SU-DHL-6 (cell line): ENCODE measurements around the gene PIN1.

Experiments used
- EZH2phosphoT487 ChIP-seq: fragments of 200-600 bp; sonication (generic), shearing (Covaris generic); conservative IDR thresholded peaks from 2 replicates; pipeline ENCODE4 v1.6.1; 2018; ENCODE audit warnings: mild to moderate bottlenecking, antibody characterized with exemption, low read length, moderate library complexity, mixed read lengths
- TF ChIP-seq, protein P1 (sequence below): fragments of 200-600 bp; sonication (generic); IDR thresholded peaks from one replicate; pipeline ENCODE4 v1.5.1; 2017; ENCODE audit warnings: antibody characterized with exemption, mild to moderate bottlenecking, low read length, moderate library complexity; ENCODE audit not compliant: insufficient read depth, poor library complexity, severe bottlenecking

DNA sequence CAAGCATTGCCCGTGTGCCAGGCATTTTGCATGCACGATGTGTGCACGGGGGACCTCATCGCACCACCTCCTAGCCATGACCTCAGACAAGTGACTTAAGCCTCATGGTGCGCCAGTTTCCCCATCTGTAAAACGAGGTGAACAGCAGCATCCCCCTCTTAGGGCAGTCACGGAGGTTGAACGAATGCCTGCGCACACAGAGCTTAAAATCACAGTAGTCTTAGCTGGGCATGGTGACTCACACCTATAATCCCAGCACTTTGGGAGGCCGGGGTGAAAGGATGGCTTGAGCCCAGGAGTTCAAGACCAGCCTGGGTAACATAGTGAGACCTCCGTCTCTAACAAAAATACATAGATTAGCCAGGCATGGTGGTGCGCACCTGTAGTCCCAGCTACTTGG is 48.6 kb downstream of the PIN1 start:
- TF ChIP-seq, protein P1, sequence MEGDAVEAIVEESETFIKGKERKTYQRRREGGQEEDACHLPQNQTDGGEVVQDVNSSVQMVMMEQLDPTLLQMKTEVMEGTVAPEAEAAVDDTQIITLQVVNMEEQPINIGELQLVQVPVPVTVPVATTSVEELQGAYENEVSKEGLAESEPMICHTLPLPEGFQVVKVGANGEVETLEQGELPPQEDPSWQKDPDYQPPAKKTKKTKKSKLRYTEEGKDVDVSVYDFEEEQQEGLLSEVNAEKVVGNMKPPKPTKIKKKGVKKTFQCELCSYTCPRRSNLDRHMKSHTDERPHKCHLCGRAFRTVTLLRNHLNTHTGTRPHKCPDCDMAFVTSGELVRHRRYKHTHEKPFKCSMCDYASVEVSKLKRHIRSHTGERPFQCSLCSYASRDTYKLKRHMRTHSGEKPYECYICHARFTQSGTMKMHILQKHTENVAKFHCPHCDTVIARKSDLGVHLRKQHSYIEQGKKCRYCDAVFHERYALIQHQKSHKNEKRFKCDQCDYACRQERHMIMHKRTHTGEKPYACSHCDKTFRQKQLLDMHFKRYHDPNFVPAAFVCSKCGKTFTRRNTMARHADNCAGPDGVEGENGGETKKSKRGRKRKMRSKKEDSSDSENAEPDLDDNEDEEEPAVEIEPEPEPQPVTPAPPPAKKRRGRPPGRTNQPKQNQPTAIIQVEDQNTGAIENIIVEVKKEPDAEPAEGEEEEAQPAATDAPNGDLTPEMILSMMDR: no peak
- no peak for TF ChIP-seq EZH2phosphoT487
